VCaP (cell line): ENCODE data around the gene HAP1.
A peak's percentile ranks its signal among the peaks of the same experiment; 100 is the strongest.

Experiments
- H3K27ac ChIP-seq: fragments of 450-650 bp; 2 replicates; pipeline ENCODE4 v1.5.1; 2017
- CTCF ChIP-seq: fragments of 450-650 bp; conservative IDR thresholded peaks from 2 replicates; pipeline ENCODE4 v1.5.1; 2017; ENCODE audit warnings: mild to moderate bottlenecking, moderate library complexity

HAP1 gene

GRCh38 chr17:41678411-41678906, 56.0 kb downstream of the HAP1 start:
- TF ChIP-seq CTCF, result no peak
- H3K27ac ChIP-seq, result no peak overlapping the region

- 0 out of 2 replicates have a peak overlapping the region, but pooled peaks have one; percentile 10 for H3K27ac ChIP-seq
- no peak for TF ChIP-seq CTCF
These were observed 58.4 kb downstream of the HAP1 start for GRCh38 chr17:41676058-41676419.

- 0 out of 2 replicates have a peak overlapping the region, but pooled peaks have one; percentile 10 for H3K27ac ChIP-seq
These were observed 59.0 kb downstream of the HAP1 start for GRCh38 chr17:41675157-41676057.
